Heart left ventricle (tissue), 13 donors: ENCODE data around the gene KRTAP10-4.

Experiments used
- POLR2A ChIP-seq, 2 donors: fragments of 450-650 bp; IDR thresholded peaks; one replicate each; pipeline ENCODE4 v1.6.1; 2017; ENCODE audit warnings: antibody characterized with exemption in 2 of 2, mild to moderate bottlenecking in 2 of 2, moderate library complexity in 2 of 2
- TF ChIP-seq, protein P1 (sequence below), 12 donors: fragments of 200-600 bp; sonication (generic) in 4 of 12; IDR thresholded peaks; one replicate each; pipeline versions ENCODE4 v1.5.0 to v1.8.0; 2018 to 2022; ENCODE audit warnings: antibody characterized with exemption in 12 of 12, mild to moderate bottlenecking in 5 of 12
- donor health status: ischemic (EF 13 %, LVEDD 7.1; RV severe dilation, severe dysfunction).
- donor health status: DM: no; HTN: yes; CAD: no.
- donor health status: DM: no; HTN: no; CAD: no.
- donor health status: ischemic (EF 25% LVEDD 6.9; RV normal size, moderate dysfunction).
- donor health status: ischemic (EF 25% LVEDD 5.7; RV mildly dilated, moderate dysfunction).
- donor health status: ischemic (EF 35%, LVEDD 5.7; RV mildly dilated, moderate dysfunction).
- donor health status: nonischemic (EF 11% LVEDD 7.7; RV severe dilation, severe dysfunction).
- donor health status: DM: yes; HTN: yes; CAD: no.
- donor health status: PGD.
- donor health status: ischemic (EF 29% LVEDD 5.4; RV normal size, mild dysfunction).
- donor health status: nonischemic (EF 23%, LVEDD 6.1; RV moderate dilation, normal function).

DNA sequence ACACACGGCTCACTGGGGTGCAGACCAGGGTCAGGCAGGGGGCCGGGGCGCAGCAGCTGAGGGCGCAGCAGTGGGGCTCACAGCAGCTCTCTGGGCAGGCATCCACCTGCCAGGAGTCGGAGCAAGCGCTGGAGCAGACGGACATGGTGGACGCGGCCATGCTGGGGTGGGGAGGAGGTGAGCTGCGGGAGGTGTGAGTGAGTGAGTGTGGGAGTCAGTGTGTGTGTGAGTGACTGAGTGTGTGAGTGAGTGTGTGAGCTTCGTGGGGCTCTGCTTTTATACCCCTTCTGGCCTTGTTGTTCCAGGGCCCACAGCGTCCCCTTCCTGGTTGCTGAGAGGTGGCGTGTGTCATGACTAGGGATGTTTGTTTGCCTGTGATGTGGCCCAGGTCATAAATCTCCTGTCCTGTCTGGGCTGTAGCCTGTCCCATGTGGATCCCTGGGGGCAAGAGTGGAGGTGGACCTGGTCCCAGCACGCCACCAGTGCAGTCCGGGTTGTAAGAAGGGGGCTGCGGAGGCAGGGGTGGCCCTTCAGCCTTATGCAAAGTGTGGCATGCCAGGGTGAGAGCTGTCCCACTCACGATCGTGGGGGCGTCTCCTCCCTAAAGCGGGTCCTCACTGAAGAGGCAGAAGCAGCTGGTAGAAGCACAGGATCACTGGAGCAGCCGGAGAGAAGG, 33.4 kb upstream of the KRTAP10-4 start, which contains the start of gene KRTAP10-1:
- no peak for TF ChIP-seq POLR2A (IDR thresholded peaks at IDR 0.05)
- TF ChIP-seq, protein P1, sequence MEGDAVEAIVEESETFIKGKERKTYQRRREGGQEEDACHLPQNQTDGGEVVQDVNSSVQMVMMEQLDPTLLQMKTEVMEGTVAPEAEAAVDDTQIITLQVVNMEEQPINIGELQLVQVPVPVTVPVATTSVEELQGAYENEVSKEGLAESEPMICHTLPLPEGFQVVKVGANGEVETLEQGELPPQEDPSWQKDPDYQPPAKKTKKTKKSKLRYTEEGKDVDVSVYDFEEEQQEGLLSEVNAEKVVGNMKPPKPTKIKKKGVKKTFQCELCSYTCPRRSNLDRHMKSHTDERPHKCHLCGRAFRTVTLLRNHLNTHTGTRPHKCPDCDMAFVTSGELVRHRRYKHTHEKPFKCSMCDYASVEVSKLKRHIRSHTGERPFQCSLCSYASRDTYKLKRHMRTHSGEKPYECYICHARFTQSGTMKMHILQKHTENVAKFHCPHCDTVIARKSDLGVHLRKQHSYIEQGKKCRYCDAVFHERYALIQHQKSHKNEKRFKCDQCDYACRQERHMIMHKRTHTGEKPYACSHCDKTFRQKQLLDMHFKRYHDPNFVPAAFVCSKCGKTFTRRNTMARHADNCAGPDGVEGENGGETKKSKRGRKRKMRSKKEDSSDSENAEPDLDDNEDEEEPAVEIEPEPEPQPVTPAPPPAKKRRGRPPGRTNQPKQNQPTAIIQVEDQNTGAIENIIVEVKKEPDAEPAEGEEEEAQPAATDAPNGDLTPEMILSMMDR (IDR thresholded peaks at IDR 0.05): no peak
